HepG2 (cell line): Measurements from ENCODE around the gene SLC19A1. TPM values are rescaled to one million over a fixed set of nuclear protein-coding genes. Genes with fewer than 3 reads are reported as not detected.

Experiments
- ATF1 ChIP-seq: IDR thresholded peaks from 2 replicates; pipeline ENCODE4 v1.6.1; 2016; ENCODE audit warnings: mild to moderate bottlenecking, control low read depth
- MAZ ChIP-seq, 2 experiments: sonication (generic) in 1 of 2; formaldehyde crosslinking in 1 of 2; IDR thresholded peaks; 2 replicates each; pipeline versions ENCODE4 v1.5.0 to v1.6.1; 2012 to 2020; ENCODE audit warnings: low read depth in 2 of 2, mild to moderate bottlenecking in 2 of 2, borderline replicate concordance in 1 of 2, improper control_type of control experiment in 1 of 2, low read length in 1 of 2, missing genetic modification reagents in 1 of 2, moderate library complexity in 1 of 2
- PAX8 ChIP-seq: sonication (generic); formaldehyde crosslinking; IDR thresholded peaks from 2 replicates; pipeline ENCODE4 v1.8.0; 2022; ENCODE audit warnings: mild to moderate bottlenecking, missing genetic modification reagents, borderline replicate concordance
- SMYD3 ChIP-seq: sonication (generic); formaldehyde crosslinking; IDR thresholded peaks from 2 replicates; pipeline ENCODE4 v1.8.1; 2023; ENCODE audit warnings: mild to moderate bottlenecking, missing genetic modification reagents
- ZC3H4 ChIP-seq: sonication (generic); formaldehyde crosslinking; IDR thresholded peaks from 2 replicates; pipeline ENCODE4 v1.4.0; 2020; ENCODE audit warnings: missing genetic modification reagents, borderline replicate concordance
- ZIK1 ChIP-seq: sonication (generic); formaldehyde crosslinking; IDR thresholded peaks from 2 replicates; pipeline ENCODE4 v1.5.0; 2020; ENCODE audit warnings: mild to moderate bottlenecking, low read depth, missing genetic modification reagents, borderline replicate concordance
- ZNF567 ChIP-seq: sonication (generic); formaldehyde crosslinking; IDR thresholded peaks from 2 replicates; pipeline ENCODE4 v1.8.1; 2023; ENCODE audit warnings: mild to moderate bottlenecking, missing genetic modification reagents, borderline replicate concordance
- ZNF709 ChIP-seq: sonication (generic); formaldehyde crosslinking; IDR thresholded peaks from 2 replicates; pipeline ENCODE4 v1.5.0; 2020; ENCODE audit warnings: mild to moderate bottlenecking, missing genetic modification reagents
- polyA plus RNA-seq, 8 experiments: library from polyadenylated mRNA; depleted of rRNA in 3 of 8; stranded (reverse) in 7 of 8; unstranded in 1 of 8; fragments of >200 nt; fragmentation: Illumina TruSeq in 4 of 8; extraction: Trizol in 4 of 8; gene quantifications; 2 replicates each; pipeline versions ENCODE4 v1.2.1 to v1.2.3, GENCODE V29; 2011 to 2016; ENCODE audit warnings: low read depth in 4 of 8, missing spikeins in 1 of 8, mixed read lengths in 1 of 8; ENCODE audit not compliant: insufficient read depth in 1 of 8
- total RNA-seq, 5 experiments: library from RNA; depleted of rRNA; stranded (reverse); fragments of >200 nt; fragmentation: Illumina TruSeq; extraction: Trizol; gene quantifications; 2 replicates each; pipeline ENCODE4 v1.2.3, GENCODE V29; 2016; ENCODE audit warnings: low read depth in 1 of 5
- TF ChIP-seq, protein P1 (sequence below): sonication (generic); formaldehyde crosslinking; IDR thresholded peaks from 2 replicates; pipeline ENCODE4 v1.5.1; 2020; ENCODE audit warnings: missing genetic modification reagents, mild to moderate bottlenecking, borderline replicate concordance
- TF ChIP-seq, protein P2 (sequence below): sonication (generic); formaldehyde crosslinking; IDR thresholded peaks from 2 replicates; pipeline ENCODE4 v1.4.0; 2020; ENCODE audit warnings: missing genetic modification reagents, borderline replicate concordance
- TF ChIP-seq, protein P3 (sequence below): sonication (generic); formaldehyde crosslinking; IDR thresholded peaks from 2 replicates; pipeline ENCODE4 v1.8.0; 2022; ENCODE audit warnings: mild to moderate bottlenecking, missing genetic modification reagents
- TF ChIP-seq, protein P4 (sequence below), 2 experiments: fragments of 450-650 bp in 1 of 2; sonication (generic) in 1 of 2; formaldehyde crosslinking in 1 of 2; IDR thresholded peaks; 2 replicates each; pipeline versions ENCODE4 v1.6.1 to v1.8.0; 2016 to 2022; ENCODE audit warnings: antibody characterized with exemption in 1 of 2, mild to moderate bottlenecking in 1 of 2, missing genetic modification reagents in 1 of 2

SLC19A1 gene
- total and polyA plus RNA-seq, 2 of the 13 experiments (the other 11 are each of a cell fraction or from before 2014, with no cell fraction given): 21.8 to 23.0 TPM

DNA sequence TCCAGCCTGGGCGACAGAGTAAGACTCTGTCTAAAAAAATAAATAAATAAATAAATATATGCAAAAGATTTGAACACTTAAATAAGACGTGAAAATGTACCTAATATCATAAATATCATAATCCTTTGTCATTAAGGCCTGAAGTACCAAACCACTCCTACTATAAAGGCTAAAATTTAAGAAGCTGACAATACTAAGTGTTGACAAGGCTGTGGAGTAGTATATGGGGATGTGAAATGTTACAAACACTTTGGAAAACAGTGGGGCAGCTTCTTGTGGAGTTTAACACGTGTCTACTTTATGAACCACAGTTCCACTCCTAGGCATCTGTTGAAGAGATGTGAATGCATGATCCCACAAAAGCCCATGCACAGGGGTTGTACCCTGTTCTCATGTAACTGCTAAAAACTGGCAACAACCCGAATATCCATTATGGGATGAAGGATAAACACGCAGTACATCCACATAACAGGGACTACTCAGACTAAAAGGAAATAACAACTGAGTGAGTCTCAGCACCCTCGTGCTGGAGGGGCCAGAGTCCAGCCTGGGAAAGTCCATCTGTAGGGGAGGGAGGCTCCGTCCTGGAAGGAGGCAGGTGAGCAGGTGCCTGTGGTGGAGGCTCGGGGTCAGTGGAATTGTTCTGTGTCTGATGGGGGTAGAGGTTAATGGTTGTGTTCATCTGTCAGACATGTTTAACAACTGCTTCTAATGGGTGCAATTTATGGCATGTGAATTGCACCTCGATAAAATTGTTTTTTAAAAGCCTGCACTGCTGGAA is 6.7 kb upstream of the SLC19A1 start (continued):
- TF ChIP-seq, protein P1, sequence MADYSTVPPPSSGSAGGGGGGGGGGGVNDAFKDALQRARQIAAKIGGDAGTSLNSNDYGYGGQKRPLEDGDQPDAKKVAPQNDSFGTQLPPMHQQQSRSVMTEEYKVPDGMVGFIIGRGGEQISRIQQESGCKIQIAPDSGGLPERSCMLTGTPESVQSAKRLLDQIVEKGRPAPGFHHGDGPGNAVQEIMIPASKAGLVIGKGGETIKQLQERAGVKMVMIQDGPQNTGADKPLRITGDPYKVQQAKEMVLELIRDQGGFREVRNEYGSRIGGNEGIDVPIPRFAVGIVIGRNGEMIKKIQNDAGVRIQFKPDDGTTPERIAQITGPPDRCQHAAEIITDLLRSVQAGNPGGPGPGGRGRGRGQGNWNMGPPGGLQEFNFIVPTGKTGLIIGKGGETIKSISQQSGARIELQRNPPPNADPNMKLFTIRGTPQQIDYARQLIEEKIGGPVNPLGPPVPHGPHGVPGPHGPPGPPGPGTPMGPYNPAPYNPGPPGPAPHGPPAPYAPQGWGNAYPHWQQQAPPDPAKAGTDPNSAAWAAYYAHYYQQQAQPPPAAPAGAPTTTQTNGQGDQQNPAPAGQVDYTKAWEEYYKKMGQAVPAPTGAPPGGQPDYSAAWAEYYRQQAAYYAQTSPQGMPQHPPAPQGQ (CRISPR knock-in tag): no peak
- TF ChIP-seq MAZ (IDR thresholded peaks at IDR 0.05; ENCODE audit: borderline replicate concordance, low read depth, low read length) (no peak), MAZ (CRISPR knock-in tag; IDR thresholded peaks at IDR 0.05; ENCODE audit: low read depth) (no peak), ZC3H4 (CRISPR knock-in tag) (no peak), ZNF709 (CRISPR knock-in tag) (no peak), SMYD3 (no peak), ZNF567 (CRISPR knock-in tag) (no peak), ATF1 (CRISPR knock-in tag) (no peak), ZIK1 (no peak), PAX8 (CRISPR knock-in tag) (no peak)
- TF ChIP-seq, protein P2, sequence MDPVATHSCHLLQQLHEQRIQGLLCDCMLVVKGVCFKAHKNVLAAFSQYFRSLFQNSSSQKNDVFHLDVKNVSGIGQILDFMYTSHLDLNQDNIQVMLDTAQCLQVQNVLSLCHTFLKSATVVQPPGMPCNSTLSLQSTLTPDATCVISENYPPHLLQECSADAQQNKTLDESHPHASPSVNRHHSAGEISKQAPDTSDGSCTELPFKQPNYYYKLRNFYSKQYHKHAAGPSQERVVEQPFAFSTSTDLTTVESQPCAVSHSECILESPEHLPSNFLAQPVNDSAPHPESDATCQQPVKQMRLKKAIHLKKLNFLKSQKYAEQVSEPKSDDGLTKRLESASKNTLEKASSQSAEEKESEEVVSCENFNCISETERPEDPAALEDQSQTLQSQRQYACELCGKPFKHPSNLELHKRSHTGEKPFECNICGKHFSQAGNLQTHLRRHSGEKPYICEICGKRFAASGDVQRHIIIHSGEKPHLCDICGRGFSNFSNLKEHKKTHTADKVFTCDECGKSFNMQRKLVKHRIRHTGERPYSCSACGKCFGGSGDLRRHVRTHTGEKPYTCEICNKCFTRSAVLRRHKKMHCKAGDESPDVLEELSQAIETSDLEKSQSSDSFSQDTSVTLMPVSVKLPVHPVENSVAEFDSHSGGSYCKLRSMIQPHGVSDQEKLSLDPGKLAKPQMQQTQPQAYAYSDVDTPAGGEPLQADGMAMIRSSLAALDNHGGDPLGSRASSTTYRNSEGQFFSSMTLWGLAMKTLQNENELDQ: no peak
- TF ChIP-seq, protein P3, sequence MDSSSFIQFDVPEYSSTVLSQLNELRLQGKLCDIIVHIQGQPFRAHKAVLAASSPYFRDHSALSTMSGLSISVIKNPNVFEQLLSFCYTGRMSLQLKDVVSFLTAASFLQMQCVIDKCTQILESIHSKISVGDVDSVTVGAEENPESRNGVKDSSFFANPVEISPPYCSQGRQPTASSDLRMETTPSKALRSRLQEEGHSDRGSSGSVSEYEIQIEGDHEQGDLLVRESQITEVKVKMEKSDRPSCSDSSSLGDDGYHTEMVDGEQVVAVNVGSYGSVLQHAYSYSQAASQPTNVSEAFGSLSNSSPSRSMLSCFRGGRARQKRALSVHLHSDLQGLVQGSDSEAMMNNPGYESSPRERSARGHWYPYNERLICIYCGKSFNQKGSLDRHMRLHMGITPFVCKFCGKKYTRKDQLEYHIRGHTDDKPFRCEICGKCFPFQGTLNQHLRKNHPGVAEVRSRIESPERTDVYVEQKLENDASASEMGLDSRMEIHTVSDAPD (CRISPR knock-in tag): no peak
- TF ChIP-seq, protein P4, sequence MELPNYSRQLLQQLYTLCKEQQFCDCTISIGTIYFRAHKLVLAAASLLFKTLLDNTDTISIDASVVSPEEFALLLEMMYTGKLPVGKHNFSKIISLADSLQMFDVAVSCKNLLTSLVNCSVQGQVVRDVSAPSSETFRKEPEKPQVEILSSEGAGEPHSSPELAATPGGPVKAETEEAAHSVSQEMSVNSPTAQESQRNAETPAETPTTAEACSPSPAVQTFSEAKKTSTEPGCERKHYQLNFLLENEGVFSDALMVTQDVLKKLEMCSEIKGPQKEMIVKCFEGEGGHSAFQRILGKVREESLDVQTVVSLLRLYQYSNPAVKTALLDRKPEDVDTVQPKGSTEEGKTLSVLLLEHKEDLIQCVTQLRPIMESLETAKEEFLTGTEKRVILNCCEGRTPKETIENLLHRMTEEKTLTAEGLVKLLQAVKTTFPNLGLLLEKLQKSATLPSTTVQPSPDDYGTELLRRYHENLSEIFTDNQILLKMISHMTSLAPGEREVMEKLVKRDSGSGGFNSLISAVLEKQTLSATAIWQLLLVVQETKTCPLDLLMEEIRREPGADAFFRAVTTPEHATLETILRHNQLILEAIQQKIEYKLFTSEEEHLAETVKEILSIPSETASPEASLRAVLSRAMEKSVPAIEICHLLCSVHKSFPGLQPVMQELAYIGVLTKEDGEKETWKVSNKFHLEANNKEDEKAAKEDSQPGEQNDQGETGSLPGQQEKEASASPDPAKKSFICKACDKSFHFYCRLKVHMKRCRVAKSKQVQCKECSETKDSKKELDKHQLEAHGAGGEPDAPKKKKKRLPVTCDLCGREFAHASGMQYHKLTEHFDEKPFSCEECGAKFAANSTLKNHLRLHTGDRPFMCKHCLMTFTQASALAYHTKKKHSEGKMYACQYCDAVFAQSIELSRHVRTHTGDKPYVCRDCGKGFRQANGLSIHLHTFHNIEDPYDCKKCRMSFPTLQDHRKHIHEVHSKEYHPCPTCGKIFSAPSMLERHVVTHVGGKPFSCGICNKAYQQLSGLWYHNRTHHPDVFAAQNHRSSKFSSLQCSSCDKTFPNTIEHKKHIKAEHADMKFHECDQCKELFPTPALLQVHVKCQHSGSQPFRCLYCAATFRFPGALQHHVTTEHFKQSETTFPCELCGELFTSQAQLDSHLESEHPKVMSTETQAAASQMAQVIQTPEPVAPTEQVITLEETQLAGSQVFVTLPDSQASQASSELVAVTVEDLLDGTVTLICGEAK (IDR thresholded peaks at IDR 0.05): no peak
- TF ChIP-seq, protein P4 (CRISPR knock-in tag; IDR thresholded peaks at IDR 0.05): no peak
